Panc1 (cell line): ENCODE data around the gene CCDC57. TPM values are rescaled to one million over a fixed set of nuclear protein-coding genes. Genes with fewer than 3 reads are reported as not detected.

Experiments
- ATAC-seq: fragments of 200-7000 bp; cut with Tn5 transposase; 2 replicates; pipeline ENCODE4 v1.9.1; 2020; ENCODE audit warnings: mild to moderate bottlenecking, moderate library complexity
- BruUV-seq: library from RNA; stranded (reverse); fragments of 400-500 nt; replicated peaks from 2 replicates; lab custom pipeline; 2021; lab: Mats Ljungman, UMichigan
- CTCF ChIA-PET: fragments of 300-600 bp; sonication (Branson Sonifier 250); formaldehyde crosslinking; loops from one replicate; lab custom pipeline; 2022; ENCODE audit warnings: antibody characterized with exemption; lab: Charles Lee
- POLR2A ChIA-PET: fragments of 300-600 bp; sonication (Branson Sonifier 250); formaldehyde crosslinking; loops from one replicate; lab custom pipeline; 2022; ENCODE audit warnings: antibody characterized with exemption; lab: Charles Lee
- DNase-seq: peaks from one replicate; pipeline ENCODE4 v3.0.0-alpha.2; 2010; ENCODE audit warnings: low read depth, low spot score
- H3K27ac ChIP-seq: 2 replicates; pipeline ENCODE4 v1.5.1; 2011; ENCODE audit warnings: mild to moderate bottlenecking, low read length, inconsistent platforms
- H3K27me3 ChIP-seq: fragments of 200-500 bp; sonication (Bioruptor generic); 2 replicates; pipeline ENCODE4 v1.6.0; 2014; ENCODE audit warnings: low read length, inconsistent platforms; ENCODE audit not compliant: control insufficient read depth, insufficient read depth
- H3K36me3 ChIP-seq: fragments of 200-500 bp; sonication (Bioruptor generic); 2 replicates; pipeline ENCODE4 v1.5.1; 2014; ENCODE audit warnings: inconsistent platforms, mild to moderate bottlenecking, low read length, moderate library complexity; ENCODE audit not compliant: control insufficient read depth, insufficient read depth
- H3K4me1 ChIP-seq: 2 replicates; pipeline ENCODE4 v1.5.1; 2011; ENCODE audit warnings: inconsistent platforms, mild to moderate bottlenecking, low read length, moderate library complexity; ENCODE audit not compliant: control insufficient read depth, insufficient read depth
- H3K4me3 ChIP-seq, 2 experiments: 2 replicates each; pipeline ENCODE4 v1.5.1; 2011 to 2012; ENCODE audit warnings: low read depth in 2 of 2, low read length in 2 of 2, mild to moderate bottlenecking in 2 of 2, inconsistent platforms in 1 of 2, moderate library complexity in 1 of 2
- H3K9me3 ChIP-seq: fragments of 200-500 bp; sonication (Bioruptor generic); 2 replicates; pipeline ENCODE4 v1.5.1; 2014; ENCODE audit warnings: low read depth, mild to moderate bottlenecking, inconsistent platforms, low read length, moderate library complexity; ENCODE audit not compliant: control insufficient read depth, insufficient read depth
- POLR2AphosphoS5 ChIP-seq: IDR thresholded peaks from 2 replicates; pipeline ENCODE4 v1.6.1; 2012; ENCODE audit warnings: mild to moderate bottlenecking, low read depth, low read length, moderate library complexity
- SIN3A ChIP-seq: IDR thresholded peaks from 2 replicates; pipeline ENCODE4 v1.6.1; 2012; ENCODE audit warnings: low read depth, mild to moderate bottlenecking, low read length, moderate library complexity, borderline replicate concordance; ENCODE audit not compliant: insufficient read depth
- TCF7L2 ChIP-seq: IDR thresholded peaks from 2 replicates; pipeline ENCODE4 v1.6.1; 2011; ENCODE audit warnings: mild to moderate bottlenecking, low read depth, low read length, inconsistent platforms
- in situ Hi-C: cut with HindIII; loops from 2 replicates; pipeline ENCODE4 v1.10.0; 2016; ENCODE audit warnings: low sequenced_read_pairs, low pct_unique_long_range_greater_than_20kb
- intact Hi-C: fragments of 100-400 bp; cut with micrococcal nuclease; formaldehyde crosslinking; loops from one replicate; pipeline ENCODE4 v1.10.0; 2022; ENCODE audit not compliant: unreplicated experiment
- total RNA-seq: library from RNA; stranded (reverse); gene quantifications from one replicate; pipeline ENCODE4 v1.2.1, GENCODE V29; 2021; ENCODE audit not compliant: unreplicated experiment
- TF ChIP-seq, protein P1 (sequence below): fragments of 450-650 bp; IDR thresholded peaks from 2 replicates; pipeline ENCODE4 v1.5.1; 2017; ENCODE audit warnings: mild to moderate bottlenecking
- TF ChIP-seq, protein P2 (sequence below), 2 experiments: IDR thresholded peaks; 2 replicates each; pipeline ENCODE4 v1.6.1; 2011 to 2012; ENCODE audit warnings: low read depth in 2 of 2, control low read depth in 1 of 2, low read length in 1 of 2, mild to moderate bottlenecking in 1 of 2, moderate library complexity in 1 of 2; ENCODE audit not compliant: insufficient read depth in 1 of 2

The CCDC57 gene
- total RNA-seq, 1 experiment from 2014 or later, result 63.6 TPM

DNA sequence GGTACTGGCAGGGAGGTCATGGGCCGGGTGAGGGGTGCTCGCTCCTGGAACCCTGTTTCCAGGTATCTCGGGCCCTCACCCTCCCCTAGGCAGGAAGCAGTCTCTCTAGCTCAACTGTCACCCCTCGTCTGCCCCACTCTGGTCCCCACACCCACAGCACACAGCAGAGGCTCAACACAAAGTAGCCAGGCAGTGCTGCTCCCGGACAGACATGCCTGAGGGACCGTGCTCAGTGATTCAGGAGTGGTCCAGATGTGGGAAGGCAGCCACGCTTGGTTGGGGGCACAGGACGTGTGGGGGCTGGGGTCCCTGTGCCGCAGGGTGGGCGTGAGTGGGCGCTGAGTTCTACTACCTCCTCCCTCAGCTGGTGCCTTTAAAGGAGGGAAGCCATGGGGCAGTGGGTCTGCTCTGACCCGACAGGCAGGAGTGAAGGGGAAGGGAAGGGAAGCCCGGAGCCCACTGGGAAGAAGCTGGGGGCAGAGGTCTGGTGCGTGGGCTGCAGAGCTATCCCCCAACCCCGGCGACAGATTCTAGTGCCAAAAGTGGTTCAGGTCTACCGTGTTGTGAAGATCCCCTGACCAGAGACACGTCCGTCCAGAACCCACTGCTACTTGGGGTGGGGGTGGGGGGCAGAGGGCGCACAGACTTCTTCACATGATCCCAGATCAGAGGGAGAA lies 28.0 kb upstream of the CCDC57 start:
- no peaks in the 10 kb centered on the region for H3K27me3 ChIP-seq
- CTCF ChIA-PET, result no interaction called here
- intact Hi-C loops, result loop anchor here (5.0 kb wide), 2 partner anchors 82 to 97 kb away; no protein-coding TSS in a partner anchor
- in situ Hi-C loops, result no loop called here
- BruUV-seq, result no TSS peak
- TF ChIP-seq, protein P1, sequence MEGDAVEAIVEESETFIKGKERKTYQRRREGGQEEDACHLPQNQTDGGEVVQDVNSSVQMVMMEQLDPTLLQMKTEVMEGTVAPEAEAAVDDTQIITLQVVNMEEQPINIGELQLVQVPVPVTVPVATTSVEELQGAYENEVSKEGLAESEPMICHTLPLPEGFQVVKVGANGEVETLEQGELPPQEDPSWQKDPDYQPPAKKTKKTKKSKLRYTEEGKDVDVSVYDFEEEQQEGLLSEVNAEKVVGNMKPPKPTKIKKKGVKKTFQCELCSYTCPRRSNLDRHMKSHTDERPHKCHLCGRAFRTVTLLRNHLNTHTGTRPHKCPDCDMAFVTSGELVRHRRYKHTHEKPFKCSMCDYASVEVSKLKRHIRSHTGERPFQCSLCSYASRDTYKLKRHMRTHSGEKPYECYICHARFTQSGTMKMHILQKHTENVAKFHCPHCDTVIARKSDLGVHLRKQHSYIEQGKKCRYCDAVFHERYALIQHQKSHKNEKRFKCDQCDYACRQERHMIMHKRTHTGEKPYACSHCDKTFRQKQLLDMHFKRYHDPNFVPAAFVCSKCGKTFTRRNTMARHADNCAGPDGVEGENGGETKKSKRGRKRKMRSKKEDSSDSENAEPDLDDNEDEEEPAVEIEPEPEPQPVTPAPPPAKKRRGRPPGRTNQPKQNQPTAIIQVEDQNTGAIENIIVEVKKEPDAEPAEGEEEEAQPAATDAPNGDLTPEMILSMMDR, result no peak
- TF ChIP-seq TCF7L2, result peak; percentile 50; the same call in 1 of the 2 replicates
- peak; percentile 15; the same call in 1 of the 2 replicates for TF ChIP-seq POLR2AphosphoS5
- TF ChIP-seq SIN3A, result no peak
- TF ChIP-seq, protein P2, sequence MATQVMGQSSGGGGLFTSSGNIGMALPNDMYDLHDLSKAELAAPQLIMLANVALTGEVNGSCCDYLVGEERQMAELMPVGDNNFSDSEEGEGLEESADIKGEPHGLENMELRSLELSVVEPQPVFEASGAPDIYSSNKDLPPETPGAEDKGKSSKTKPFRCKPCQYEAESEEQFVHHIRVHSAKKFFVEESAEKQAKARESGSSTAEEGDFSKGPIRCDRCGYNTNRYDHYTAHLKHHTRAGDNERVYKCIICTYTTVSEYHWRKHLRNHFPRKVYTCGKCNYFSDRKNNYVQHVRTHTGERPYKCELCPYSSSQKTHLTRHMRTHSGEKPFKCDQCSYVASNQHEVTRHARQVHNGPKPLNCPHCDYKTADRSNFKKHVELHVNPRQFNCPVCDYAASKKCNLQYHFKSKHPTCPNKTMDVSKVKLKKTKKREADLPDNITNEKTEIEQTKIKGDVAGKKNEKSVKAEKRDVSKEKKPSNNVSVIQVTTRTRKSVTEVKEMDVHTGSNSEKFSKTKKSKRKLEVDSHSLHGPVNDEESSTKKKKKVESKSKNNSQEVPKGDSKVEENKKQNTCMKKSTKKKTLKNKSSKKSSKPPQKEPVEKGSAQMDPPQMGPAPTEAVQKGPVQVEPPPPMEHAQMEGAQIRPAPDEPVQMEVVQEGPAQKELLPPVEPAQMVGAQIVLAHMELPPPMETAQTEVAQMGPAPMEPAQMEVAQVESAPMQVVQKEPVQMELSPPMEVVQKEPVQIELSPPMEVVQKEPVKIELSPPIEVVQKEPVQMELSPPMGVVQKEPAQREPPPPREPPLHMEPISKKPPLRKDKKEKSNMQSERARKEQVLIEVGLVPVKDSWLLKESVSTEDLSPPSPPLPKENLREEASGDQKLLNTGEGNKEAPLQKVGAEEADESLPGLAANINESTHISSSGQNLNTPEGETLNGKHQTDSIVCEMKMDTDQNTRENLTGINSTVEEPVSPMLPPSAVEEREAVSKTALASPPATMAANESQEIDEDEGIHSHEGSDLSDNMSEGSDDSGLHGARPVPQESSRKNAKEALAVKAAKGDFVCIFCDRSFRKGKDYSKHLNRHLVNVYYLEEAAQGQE (IDR thresholded peaks at IDR 0.05; ENCODE audit: insufficient read depth in 1 of 2, low read depth in 2 of 2, low read length in 1 of 2), result no peak
- POLR2A ChIA-PET, result interaction anchor here (0.5 to 0.6 kb wide), 3 partner anchors 13 to 315 kb away, joined by 3 to 7 read pairs (median 4); no protein-coding TSS in a partner anchor
- H3K9me3 ChIP-seq, result no peaks in the 10 kb centered on the region
- H3K36me3 ChIP-seq, result peaks cover 2% of the 10 kb centered on the region
- DNase-seq (no peak), ATAC-seq (no peak)
- H3K4me1 ChIP-seq, result peaks cover 92% of the 10 kb centered on the region
- H3K4me3 ChIP-seq, result no peak overlapping the region
- peak overlapping the region; percentile 94 for H3K27ac ChIP-seq

DNA sequence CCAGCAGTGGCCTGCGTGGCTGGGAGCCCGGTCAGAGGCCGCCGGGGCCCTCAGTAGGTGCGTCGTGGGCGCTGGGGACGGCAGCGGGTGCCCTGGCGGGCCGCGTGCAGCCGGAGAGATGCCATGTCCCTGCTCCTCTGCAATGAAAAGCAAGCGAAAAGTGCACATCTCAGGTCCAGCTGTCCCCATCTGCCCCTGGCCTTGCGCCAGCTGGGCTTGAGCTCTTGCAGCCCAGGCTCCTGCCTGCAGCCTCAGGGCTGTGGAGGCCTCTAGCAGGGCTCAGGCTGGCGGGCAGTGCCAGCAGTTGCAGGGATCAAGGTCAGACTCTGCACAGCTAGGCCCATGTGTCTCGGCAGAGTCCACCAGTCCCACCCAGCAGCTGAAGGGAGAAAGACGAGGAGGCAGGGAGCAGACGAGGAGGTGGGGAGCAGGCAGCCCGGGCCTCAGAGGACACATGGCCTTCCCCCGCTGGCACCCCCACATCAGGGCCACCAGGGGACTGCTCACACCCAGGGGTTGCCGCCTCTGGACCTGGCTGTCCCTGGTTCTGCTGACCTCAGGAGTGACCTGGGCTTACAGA lies 27.4 kb upstream of the CCDC57 start:
- BruUV-seq, result no TSS peak
- no peaks in the 10 kb centered on the region for H3K9me3 ChIP-seq
- peak overlapping the region; percentile 94 for H3K27ac ChIP-seq
- CTCF ChIA-PET, result no interaction called here
- TF ChIP-seq, protein P1, result no peak
- TF ChIP-seq POLR2AphosphoS5, result peak; percentile 58
- POLR2A ChIA-PET, result no interaction called here
- in situ Hi-C loops, result no loop called here
- peaks cover 2% of the 10 kb centered on the region for H3K36me3 ChIP-seq
- ATAC-seq (0 out of 2 replicates have a peak, but pooled peaks have one; percentile 3), DNase-seq (no peak)
- no peak overlapping the region for H3K4me3 ChIP-seq
- H3K27me3 ChIP-seq, result no peaks in the 10 kb centered on the region
- H3K4me1 ChIP-seq, result peaks cover 94% of the 10 kb centered on the region
- intact Hi-C loops, result loop anchor here (5.0 to 10.0 kb wide), 3 partner anchors 82 to 135 kb away; no protein-coding TSS in a partner anchor
